ENCODE measurements around the gene BCL7A. TPM values are rescaled to one million over a fixed set of nuclear protein-coding genes. Genes with fewer than 3 reads are reported as not detected.

Gene BCL7A
- total and polyA plus RNA-seq, 2 experiments from 2014 or later, result 12.7 to 14.9 TPM

GRCh38 chr12:122087431-122088178 is 65.9 kb downstream of the BCL7A start:
- Mint-ChIP-seq H3K27ac (0 out of 2 replicates have a peak overlapping the region, but pooled peaks have one; percentile 60), H3K4me3 (no peak overlapping the region; the same call in 2 of the 3 replicates), H3K9me3 (no peaks in the 10 kb centered on the region), H3K27me3 (ENCODE audit: insufficient read depth, low read depth, poor library complexity) (no peaks in the 10 kb centered on the region), H3K4me1 (peaks cover 17% of the 10 kb centered on the region), H3K36me3 (ENCODE audit: low read depth) (peaks cover 13% of the 10 kb centered on the region)
- H4K20me1 ChIP-seq (replicated peaks; ENCODE audit: insufficient read depth), result peaks cover 12% of the 10 kb centered on the region; the same call in 1 of the 2 replicates
- H3K4me1 ChIP-seq (ENCODE audit: insufficient read depth), result peaks cover 19% of the 10 kb centered on the region
- ATAC-seq, result peak; percentile 34
- H3K36me3 ChIP-seq (ENCODE audit: insufficient read depth), result no peaks in the 10 kb centered on the region
- H3K9me2 ChIP-seq (ENCODE audit: insufficient read depth), result no peaks in the 10 kb centered on the region
- TF ChIP-seq STAT1 (IDR thresholded peaks at IDR 0.05; ENCODE audit: unreplicated experiment), result no peak
- TF ChIP-seq JUNB (IDR thresholded peaks at IDR 0.05; ENCODE audit: unreplicated experiment), result no peak
- TF ChIP-seq POLR2AphosphoS5 (IDR thresholded peaks at IDR 0.05; ENCODE audit: low read depth), result no peak
- peaks cover 68% of the 10 kb centered on the region for H3K79me2 ChIP-seq (replicated peaks; ENCODE audit: insufficient read depth)
- DNase-seq (ENCODE audit: low spot score), result no peak
- H2AFZ ChIP-seq, result no peak overlapping the region
- H3K27me3 ChIP-seq (ENCODE audit: insufficient read depth), result no peaks in the 10 kb centered on the region
- H3K4me3 ChIP-seq, result no peak overlapping the region
- H3K27ac ChIP-seq (ENCODE audit: low read depth), result no peak overlapping the region
- H3K4me2 ChIP-seq, result no peak overlapping the region
- no peaks in the 10 kb centered on the region for H3F3A ChIP-seq (replicated peaks; ENCODE audit: low read depth)

DNA sequence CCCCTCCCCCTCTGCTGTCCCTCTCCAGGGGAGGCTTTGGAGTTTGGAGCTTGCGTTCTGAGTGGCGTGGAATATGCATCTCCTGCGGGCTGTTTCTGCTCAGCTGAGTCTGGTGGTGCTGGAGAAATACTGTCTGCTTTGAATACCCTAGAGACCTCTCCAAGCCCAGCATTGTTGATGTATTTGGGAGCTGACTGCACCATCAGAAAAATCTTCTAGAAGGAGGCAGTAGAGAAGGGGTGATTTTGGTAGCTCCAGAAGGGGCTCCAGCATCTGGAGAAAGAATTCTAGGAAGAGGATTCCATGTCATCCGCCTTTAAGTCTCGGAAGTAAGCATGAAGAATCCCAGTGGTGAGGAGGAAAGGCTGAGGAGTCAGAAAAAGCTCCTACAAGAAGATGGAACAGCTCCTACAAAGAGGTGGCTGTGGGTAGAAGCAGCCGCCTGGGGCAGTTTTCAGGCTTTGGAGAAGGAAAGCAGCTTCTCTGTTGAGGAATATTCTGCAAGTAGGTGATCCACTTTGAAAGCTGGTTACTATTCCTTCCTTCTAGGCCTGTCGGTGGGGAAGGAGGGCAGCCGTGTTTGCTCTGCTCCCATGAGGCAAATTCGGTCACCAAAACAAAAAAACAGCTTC is 66.6 kb downstream of the BCL7A start:
- Mint-ChIP-seq H3K36me3 (ENCODE audit: low read depth) (peaks cover 13% of the 10 kb centered on the region), H3K4me1 (peaks cover 17% of the 10 kb centered on the region), H3K9me3 (no peaks in the 10 kb centered on the region), H3K27me3 (ENCODE audit: insufficient read depth, low read depth, poor library complexity) (no peaks in the 10 kb centered on the region), H3K27ac (no peak overlapping the region), H3K4me3 (no peak overlapping the region)
- Histone ChIP-seq H3K27ac (ENCODE audit: low read depth) (peak overlapping the region; percentile 55; the same call in 1 of the 2 replicates), H3F3A (replicated peaks; ENCODE audit: low read depth) (no peaks in the 10 kb centered on the region; the same call in 1 of the 2 replicates), H3K27me3 (ENCODE audit: insufficient read depth) (no peaks in the 10 kb centered on the region), H3K4me2 (no peak overlapping the region), H4K20me1 (replicated peaks; ENCODE audit: insufficient read depth) (peaks cover 7% of the 10 kb centered on the region; the same call in 1 of the 2 replicates), H3K36me3 (ENCODE audit: insufficient read depth) (no peaks in the 10 kb centered on the region), H3K79me2 (replicated peaks; ENCODE audit: insufficient read depth) (peaks cover 68% of the 10 kb centered on the region), H3K9me2 (ENCODE audit: insufficient read depth) (no peaks in the 10 kb centered on the region), H3K4me1 (ENCODE audit: insufficient read depth) (peaks cover 19% of the 10 kb centered on the region), H3K4me3 (no peak overlapping the region), H2AFZ (no peak overlapping the region)
- DNase-seq (ENCODE audit: low spot score), result no peak
- no peak for ATAC-seq
- TF ChIP-seq STAT1 (IDR thresholded peaks at IDR 0.05; ENCODE audit: unreplicated experiment) (no peak), CTCF (conservative IDR thresholded peaks at IDR 0.05; ENCODE audit: low read depth in 2 of 2) (no peak), CREB1 (CRISPR knock-in tag; IDR thresholded peaks at IDR 0.05; ENCODE audit: low read depth) (no peak), EZH2 (IDR thresholded peaks at IDR 0.05; ENCODE audit: low read depth, unreplicated experiment) (no peak), NANOG (IDR thresholded peaks at IDR 0.05; ENCODE audit: borderline replicate concordance) (no peak), ZNF331 (CRISPR knock-in tag; IDR thresholded peaks at IDR 0.05; ENCODE audit: low read depth) (no peak), ZNF462 (CRISPR knock-in tag; IDR thresholded peaks at IDR 0.05) (no peak), POLR2AphosphoS5 (IDR thresholded peaks at IDR 0.05; ENCODE audit: low read depth) (no peak)
